ENCODE measurements around the gene C8B.

Gene C8B

GRCh38 chr1:56898879-56899278, 66.9 kb downstream of the C8B start:
- WGBS (ENCODE audit: extremely low coverage, insufficient coverage, insufficient read length), result no CpG with 5 or more reads among the region's 2 CpGs

DNA sequence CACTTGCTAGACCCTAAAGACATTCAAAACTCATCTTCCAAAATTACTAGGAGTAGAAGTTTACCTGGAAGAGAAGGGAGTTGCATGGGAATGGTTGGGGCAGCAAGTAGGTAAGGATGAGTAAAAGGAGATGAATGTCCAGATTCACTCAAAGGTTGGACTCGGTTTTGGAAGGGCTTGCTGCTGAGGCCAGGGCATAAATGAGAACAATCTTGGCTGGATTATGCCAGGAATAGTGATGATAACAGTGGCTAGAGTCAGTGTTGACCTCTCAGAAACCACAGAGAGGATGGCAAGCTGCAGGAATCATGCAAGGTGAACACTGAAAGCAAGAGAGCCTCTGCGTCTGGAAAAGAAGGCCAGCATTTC, 67.8 kb downstream of the C8B start:
- H3K4me1 ChIP-seq (ENCODE audit: control insufficient read depth in 1 of 2, insufficient read depth in 2 of 2, low read length in 2 of 2), result no peaks in the 10 kb centered on the region
- no CpG with 5 or more reads among the region's 2 CpGs for WGBS (ENCODE audit: extremely low coverage, insufficient coverage, insufficient read length)

More at GRCh38 chr1:56898879-56899278, 66.9 kb downstream of the C8B start:
- Histone ChIP-seq H3K23ac (ENCODE audit: low read length) (no peak overlapping the region), H3K9ac (ENCODE audit: low read length) (no peak overlapping the region), H3K14ac (ENCODE audit: low read length) (no peak overlapping the region), H2AK5ac (ENCODE audit: low read length) (no peak overlapping the region), H3K79me1 (ENCODE audit: low read length) (no peaks in the 10 kb centered on the region), H3K4ac (ENCODE audit: low read depth, low read length) (no peak overlapping the region), H2BK5ac (ENCODE audit: low read depth, low read length, poor library complexity) (no peak overlapping the region), H4K12ac (ENCODE audit: low read depth, low read length) (no peak overlapping the region), H3K27me3 (ENCODE audit: insufficient read depth, low read length) (no peaks in the 10 kb centered on the region), H3K4me2 (ENCODE audit: low read length) (no peak overlapping the region), H4K8ac (ENCODE audit: low read depth, low read length) (no peak overlapping the region), H3K4me1 (ENCODE audit: control insufficient read depth in 1 of 2, insufficient read depth in 2 of 2, low read length in 2 of 2) (no peaks in the 10 kb centered on the region), H4K91ac (ENCODE audit: low read depth, low read length) (no peak overlapping the region), H2BK12ac (ENCODE audit: low read length) (no peak overlapping the region), H3K4me3 (ENCODE audit: low read depth, low read length) (no peak overlapping the region), H3K27ac (ENCODE audit: low read depth, low read length) (no peak overlapping the region), H2BK120ac (ENCODE audit: insufficient read depth, low read length, poor library complexity) (no peak overlapping the region), H3K9me3 (ENCODE audit: insufficient read depth, low read depth, low read length) (no peaks in the 10 kb centered on the region), H3K18ac (ENCODE audit: low read length) (no peak overlapping the region), H3K79me2 (ENCODE audit: control insufficient read depth, insufficient read depth, low read length, poor library complexity) (no peaks in the 10 kb centered on the region), H2AFZ (ENCODE audit: insufficient read depth, low read length, poor library complexity) (no peak overlapping the region), H3K36me3 (ENCODE audit: control insufficient read depth in 1 of 2, insufficient read depth in 2 of 2, low read length in 2 of 2) (no peaks in the 10 kb centered on the region)
- DNase-seq, result no peak

GRCh38 chr1:56897150-56898004, 68.4 kb downstream of the C8B start:
- H2BK12ac ChIP-seq (ENCODE audit: low read length), result no peak overlapping the region
- no peak overlapping the region for H3K9ac ChIP-seq (ENCODE audit: low read length)
- no peaks in the 10 kb centered on the region for H3K4me1 ChIP-seq (ENCODE audit: control insufficient read depth in 1 of 2, insufficient read depth in 2 of 2, low read length in 2 of 2)
- no peaks in the 10 kb centered on the region for H3K27me3 ChIP-seq (ENCODE audit: insufficient read depth, low read length)
- no peak overlapping the region for H3K4ac ChIP-seq (ENCODE audit: low read depth, low read length)
- H3K4me2 ChIP-seq (ENCODE audit: low read length), result no peak overlapping the region
- H3K4me3 ChIP-seq (ENCODE audit: low read depth, low read length), result no peak overlapping the region
- DNase-seq, result no peak
- H3K27ac ChIP-seq (ENCODE audit: low read depth, low read length), result no peak overlapping the region
- H3K79me1 ChIP-seq (ENCODE audit: low read length), result no peaks in the 10 kb centered on the region
- H2AFZ ChIP-seq (ENCODE audit: insufficient read depth, low read length, poor library complexity), result no peak overlapping the region
- no peak overlapping the region for H4K8ac ChIP-seq (ENCODE audit: low read depth, low read length)
- H2AK5ac ChIP-seq (ENCODE audit: low read length), result no peak overlapping the region
- H3K9me3 ChIP-seq (ENCODE audit: insufficient read depth, low read depth, low read length), result no peaks in the 10 kb centered on the region
- H3K14ac ChIP-seq (ENCODE audit: low read length), result no peak overlapping the region
- H2BK120ac ChIP-seq (ENCODE audit: insufficient read depth, low read length, poor library complexity), result no peak overlapping the region
- no peak overlapping the region for H2BK5ac ChIP-seq (ENCODE audit: low read depth, low read length, poor library complexity)
- H4K91ac ChIP-seq (ENCODE audit: low read depth, low read length), result no peak overlapping the region
- no peaks in the 10 kb centered on the region for H3K36me3 ChIP-seq (ENCODE audit: control insufficient read depth in 1 of 2, insufficient read depth in 2 of 2, low read length in 2 of 2)
- no peak overlapping the region for H4K12ac ChIP-seq (ENCODE audit: low read depth, low read length)
- no peak overlapping the region for H3K18ac ChIP-seq (ENCODE audit: low read length)
- no peak overlapping the region for H3K23ac ChIP-seq (ENCODE audit: low read length)
- WGBS (ENCODE audit: extremely low coverage, insufficient coverage, insufficient read length), result no CpG with 5 or more reads among the region's 6 CpGs
- H3K79me2 ChIP-seq (ENCODE audit: control insufficient read depth, insufficient read depth, low read length, poor library complexity), result no peaks in the 10 kb centered on the region

More for the DNA sequence above, 67.8 kb downstream of the C8B start:
- Histone ChIP-seq H3K79me2 (ENCODE audit: control insufficient read depth, insufficient read depth, low read length, poor library complexity) (no peaks in the 10 kb centered on the region), H4K8ac (ENCODE audit: low read depth, low read length) (no peak overlapping the region), H2BK12ac (ENCODE audit: low read length) (no peak overlapping the region), H3K9me3 (ENCODE audit: insufficient read depth, low read depth, low read length) (no peaks in the 10 kb centered on the region), H3K23ac (ENCODE audit: low read length) (no peak overlapping the region), H3K36me3 (ENCODE audit: control insufficient read depth in 1 of 2, insufficient read depth in 2 of 2, low read length in 2 of 2) (no peaks in the 10 kb centered on the region), H3K4ac (ENCODE audit: low read depth, low read length) (no peak overlapping the region), H2AK5ac (ENCODE audit: low read length) (no peak overlapping the region), H3K18ac (ENCODE audit: low read length) (no peak overlapping the region), H3K79me1 (ENCODE audit: low read length) (no peaks in the 10 kb centered on the region), H4K12ac (ENCODE audit: low read depth, low read length) (no peak overlapping the region), H3K4me3 (ENCODE audit: low read depth, low read length) (no peak overlapping the region), H4K91ac (ENCODE audit: low read depth, low read length) (no peak overlapping the region), H3K9ac (ENCODE audit: low read length) (no peak overlapping the region), H3K4me2 (ENCODE audit: low read length) (no peak overlapping the region), H3K14ac (ENCODE audit: low read length) (no peak overlapping the region), H3K27me3 (ENCODE audit: insufficient read depth, low read length) (no peaks in the 10 kb centered on the region), H2BK5ac (ENCODE audit: low read depth, low read length, poor library complexity) (no peak overlapping the region), H3K27ac (ENCODE audit: low read depth, low read length) (no peak overlapping the region), H2BK120ac (ENCODE audit: insufficient read depth, low read length, poor library complexity) (no peak overlapping the region), H2AFZ (ENCODE audit: insufficient read depth, low read length, poor library complexity) (no peak overlapping the region)
- DNase-seq, result no peak

- H3K4me2 ChIP-seq (ENCODE audit: low read length), result no peak overlapping the region
- H2BK12ac ChIP-seq (ENCODE audit: low read length), result no peak overlapping the region
- no peak overlapping the region for H3K18ac ChIP-seq (ENCODE audit: low read length)
- H3K9ac ChIP-seq (ENCODE audit: low read length), result no peak overlapping the region
- H3K36me3 ChIP-seq (ENCODE audit: control insufficient read depth in 1 of 2, insufficient read depth in 2 of 2, low read length in 2 of 2), result no peaks in the 10 kb centered on the region
- no peak overlapping the region for H3K27ac ChIP-seq (ENCODE audit: low read depth, low read length)
- H3K9me3 ChIP-seq (ENCODE audit: insufficient read depth, low read depth, low read length), result no peaks in the 10 kb centered on the region
- no peaks in the 10 kb centered on the region for H3K27me3 ChIP-seq (ENCODE audit: insufficient read depth, low read length)
- no peaks in the 10 kb centered on the region for H3K79me2 ChIP-seq (ENCODE audit: control insufficient read depth, insufficient read depth, low read length, poor library complexity)
- H3K4ac ChIP-seq (ENCODE audit: low read depth, low read length), result no peak overlapping the region
- H4K12ac ChIP-seq (ENCODE audit: low read depth, low read length), result no peak overlapping the region
- no peak overlapping the region for H3K4me3 ChIP-seq (ENCODE audit: low read depth, low read length)
- H4K8ac ChIP-seq (ENCODE audit: low read depth, low read length), result no peak overlapping the region
- H2AK5ac ChIP-seq (ENCODE audit: low read length), result no peak overlapping the region
- no peak overlapping the region for H3K23ac ChIP-seq (ENCODE audit: low read length)
- H2AFZ ChIP-seq (ENCODE audit: insufficient read depth, low read length, poor library complexity), result no peak overlapping the region
- H3K79me1 ChIP-seq (ENCODE audit: low read length), result no peaks in the 10 kb centered on the region
- no peak overlapping the region for H2BK5ac ChIP-seq (ENCODE audit: low read depth, low read length, poor library complexity)
- H2BK120ac ChIP-seq (ENCODE audit: insufficient read depth, low read length, poor library complexity), result no peak overlapping the region
- H3K14ac ChIP-seq (ENCODE audit: low read length), result no peak overlapping the region
- H3K4me1 ChIP-seq (ENCODE audit: control insufficient read depth in 1 of 2, insufficient read depth in 2 of 2, low read length in 2 of 2), result no peaks in the 10 kb centered on the region
- DNase-seq, result no peak
- no peak overlapping the region for H4K91ac ChIP-seq (ENCODE audit: low read depth, low read length)
Observed at GRCh38 chr1:56894014-56894413, 71.8 kb downstream of the C8B start.

All from trophoblast cell (in vitro differentiated cells and primary cell).